Measurements from ENCODE around the gene SDHAF3. TPM values are rescaled to one million over a fixed set of nuclear protein-coding genes. Genes with fewer than 3 reads are reported as not detected.

SDHAF3 gene
- polyA plus RNA-seq, 1 donor from 2014 or later, result 28.3 TPM

- Histone ChIP-seq H3K27ac (ENCODE audit: low read length) (no peak overlapping the region), H3K9me2 (ENCODE audit: insufficient read depth, low read length) (no peaks in the 10 kb centered on the region), H3K9me3 (ENCODE audit: low read length) (no peaks in the 10 kb centered on the region), H4K20me1 (ENCODE audit: insufficient read depth) (no peaks in the 10 kb centered on the region), H3F3A (ENCODE audit: insufficient read depth, low read length, poor library complexity, severe bottlenecking) (no peaks in the 10 kb centered on the region), H3K4me3 (ENCODE audit: low read length) (no peak overlapping the region), H3K36me3 (ENCODE audit: insufficient read depth, low read length) (no peaks in the 10 kb centered on the region), H3K4me2 (ENCODE audit: low read length) (no peak overlapping the region), H2AFZ (ENCODE audit: low read depth, low read length) (no peak overlapping the region), H3K79me2 (replicated peaks; ENCODE audit: insufficient read depth, low read length) (no peaks in the 10 kb centered on the region), H3K9ac (ENCODE audit: low read length) (no peak overlapping the region), H3K27me3 (ENCODE audit: insufficient read depth, low read depth, low read length) (no peaks in the 10 kb centered on the region)
- TF ChIP-seq MXI1 (conservative IDR thresholded peaks at IDR 0.05; ENCODE audit: poor library complexity, severe bottlenecking), result no peak
- peak; percentile 88 for TF ChIP-seq SMC3 (conservative IDR thresholded peaks at IDR 0.05; ENCODE audit: poor library complexity)
- no peak for TF ChIP-seq REST (IDR thresholded peaks at IDR 0.05; ENCODE audit: borderline replicate concordance)
- peak; percentile 88 for TF ChIP-seq RAD21 (conservative IDR thresholded peaks at IDR 0.05)
- no peak for TF ChIP-seq EP300 (conservative IDR thresholded peaks at IDR 0.05; ENCODE audit: poor library complexity, severe bottlenecking)
- TF ChIP-seq POLR2AphosphoS5 (IDR thresholded peaks at IDR 0.05), result no peak
- no peak for TF ChIP-seq TAF1 (IDR thresholded peaks at IDR 0.05; ENCODE audit: low read depth)
- TF ChIP-seq CTCF (IDR thresholded peaks at IDR 0.05; ENCODE audit: poor library complexity, severe bottlenecking), result peak; percentile 83
- no peak for TF ChIP-seq EZH2 (IDR thresholded peaks at IDR 0.05; ENCODE audit: borderline replicate concordance, insufficient read depth, low read length, poor library complexity, severe bottlenecking)
Measured at GRCh38 chr7:97104719-97105238, 12.7 kb upstream of the SDHAF3 start.

- Histone ChIP-seq H3K27me3 (ENCODE audit: insufficient read depth, low read depth, low read length) (no peaks in the 10 kb centered on the region), H3K9ac (ENCODE audit: low read length) (no peak overlapping the region), H3F3A (ENCODE audit: insufficient read depth, low read length, poor library complexity, severe bottlenecking) (no peaks in the 10 kb centered on the region), H2AFZ (ENCODE audit: low read depth, low read length) (no peak overlapping the region), H4K20me1 (ENCODE audit: insufficient read depth) (no peaks in the 10 kb centered on the region), H3K27ac (ENCODE audit: low read length) (no peak overlapping the region), H3K9me2 (ENCODE audit: insufficient read depth, low read length) (no peaks in the 10 kb centered on the region), H3K36me3 (ENCODE audit: insufficient read depth, low read length) (no peaks in the 10 kb centered on the region), H3K9me3 (ENCODE audit: low read length) (no peaks in the 10 kb centered on the region), H3K79me2 (replicated peaks; ENCODE audit: insufficient read depth, low read length) (no peaks in the 10 kb centered on the region), H3K4me2 (ENCODE audit: low read length) (no peak overlapping the region), H3K4me3 (ENCODE audit: low read length) (no peak overlapping the region)
- TF ChIP-seq EZH2 (IDR thresholded peaks at IDR 0.05; ENCODE audit: borderline replicate concordance, insufficient read depth, low read length, poor library complexity, severe bottlenecking) (no peak), RAD21 (conservative IDR thresholded peaks at IDR 0.05) (no peak), MXI1 (conservative IDR thresholded peaks at IDR 0.05; ENCODE audit: poor library complexity, severe bottlenecking) (no peak), TAF1 (IDR thresholded peaks at IDR 0.05; ENCODE audit: low read depth) (no peak), REST (IDR thresholded peaks at IDR 0.05; ENCODE audit: borderline replicate concordance) (no peak), EP300 (conservative IDR thresholded peaks at IDR 0.05; ENCODE audit: poor library complexity, severe bottlenecking) (no peak), SMC3 (conservative IDR thresholded peaks at IDR 0.05; ENCODE audit: poor library complexity) (no peak), POLR2AphosphoS5 (IDR thresholded peaks at IDR 0.05) (no peak), CTCF (IDR thresholded peaks at IDR 0.05; ENCODE audit: poor library complexity, severe bottlenecking) (no peak)
Measured at GRCh38 chr7:97107192-97107800, 10.2 kb upstream of the SDHAF3 start.
